Brain microvascular endothelial cell (primary cell): ENCODE measurements around the gene DIPK1A.
A peak's percentile ranks its signal among the peaks of the same experiment; 100 is the strongest.

Source experiments
- DNase-seq: peaks from one replicate; pipeline ENCODE4 v3.0.0-alpha.2; 2020
- H3K27ac ChIP-seq: fragments of 250-450 bp; sonication (Bioruptor Pico); 2 replicates; pipeline ENCODE4 v1.5.1; 2020; ENCODE audit warnings: mild to moderate bottlenecking, moderate library complexity
- H3K27me3 ChIP-seq: fragments of 250-450 bp; sonication (Bioruptor Pico); replicated peaks from 2 replicates; pipeline ENCODE4 v1.5.1; 2020; ENCODE audit warnings: mild to moderate bottlenecking
- H3K36me3 ChIP-seq: fragments of 250-450 bp; sonication (Bioruptor Pico); replicated peaks from 2 replicates; pipeline ENCODE4 v1.5.1; 2020; ENCODE audit warnings: mild to moderate bottlenecking
- H3K4me3 ChIP-seq: 2 replicates; pipeline ENCODE4 v1.5.1; 2011; ENCODE audit warnings: low read depth, mild to moderate bottlenecking, control low read depth, low read length, moderate library complexity
- CTCF ChIP-seq: IDR thresholded peaks from 2 replicates; pipeline ENCODE4 v1.5.1; 2011; ENCODE audit warnings: low read depth, mild to moderate bottlenecking, moderate library complexity, low read length, control low read depth, inconsistent platforms; ENCODE audit errors: missing control alignments
- in situ Hi-C: cut with HindIII; loops from 2 replicates; pipeline ENCODE4 v1.10.0; 2017; ENCODE audit warnings: low sequenced_read_pairs, low pct_ligation_motif_present

The DIPK1A gene

GRCh38 chr1:92995441-92996430 lies 34.5 kb upstream of the DIPK1A start:
- Histone ChIP-seq H3K4me3 (no peak overlapping the region), H3K36me3 (no peaks in the 10 kb centered on the region), H3K27ac (no peak overlapping the region), H3K27me3 (no peaks in the 10 kb centered on the region)
- TF ChIP-seq CTCF = no peak
- in situ Hi-C loops = no loop called here
- no peak for DNase-seq

GRCh38 chr1:92994105-92994712 lies 32.9 kb upstream of the DIPK1A start:
- H3K27me3 ChIP-seq = no peaks in the 10 kb centered on the region
- H3K36me3 ChIP-seq = no peaks in the 10 kb centered on the region
- peak; percentile 74 for TF ChIP-seq CTCF
- H3K4me3 ChIP-seq = no peak overlapping the region
- DNase-seq = peak; percentile 71
- H3K27ac ChIP-seq = no peak overlapping the region
- in situ Hi-C loops = no loop called here

GRCh38 chr1:92993581-92993980 lies 32.3 kb upstream of the DIPK1A start:
- Histone ChIP-seq H3K4me3 (no peak overlapping the region), H3K36me3 (no peaks in the 10 kb centered on the region), H3K27me3 (no peaks in the 10 kb centered on the region), H3K27ac (no peak overlapping the region)
- TF ChIP-seq CTCF = no peak
- DNase-seq = no peak
- in situ Hi-C loops = no loop called here

- H3K27me3 ChIP-seq = no peaks in the 10 kb centered on the region
- no peak for TF ChIP-seq CTCF
- H3K36me3 ChIP-seq = no peaks in the 10 kb centered on the region
- no peak overlapping the region for H3K27ac ChIP-seq
- in situ Hi-C loops = no loop called here
- DNase-seq = no peak
- H3K4me3 ChIP-seq = no peak overlapping the region
Observed at GRCh38 chr1:92992877-92993276, 31.6 kb upstream of the DIPK1A start.

- Histone ChIP-seq H3K27me3 (no peaks in the 10 kb centered on the region), H3K36me3 (no peaks in the 10 kb centered on the region), H3K4me3 (no peak overlapping the region), H3K27ac (no peak overlapping the region)
- DNase-seq = no peak
- in situ Hi-C loops = no loop called here
- TF ChIP-seq CTCF = no peak
Observed at GRCh38 chr1:92992054-92992453, 30.8 kb upstream of the DIPK1A start.
